GM21576 (cell line): ENCODE data around the gene HECTD1.

Experiments
- ATAC-seq: cut with Tn5 transposase; IDR thresholded peaks from one replicate; pipeline ENCODE4 v1.9.1; 2021; ENCODE audit warnings: mild to moderate bottlenecking, moderate library complexity; ENCODE audit not compliant: unreplicated experiment

Gene HECTD1

GRCh38 chr14:31161274-31161673 is 46.3 kb downstream of the HECTD1 start:
- ATAC-seq, result no peak

- no peak for ATAC-seq
Measured at GRCh38 chr14:31159682-31160296, 47.8 kb downstream of the HECTD1 start.

- no peak for ATAC-seq
Measured at GRCh38 chr14:31154956-31155355, 52.6 kb downstream of the HECTD1 start.

- no peak for ATAC-seq
Measured at GRCh38 chr14:31142455-31143087, 65.0 kb downstream of the HECTD1 start.

- ATAC-seq, result no peak
Measured at GRCh38 chr14:31139301-31139847, 68.2 kb downstream of the HECTD1 start.

- no peak for ATAC-seq
Measured at GRCh38 chr14:31138301-31138700, 69.3 kb downstream of the HECTD1 start.

- ATAC-seq, result no peak
Measured at GRCh38 chr14:31137214-31137889, 70.2 kb downstream of the HECTD1 start.

- ATAC-seq, result no peak
Measured at GRCh38 chr14:31133133-31133532, 74.5 kb downstream of the HECTD1 start.

GRCh38 chr14:31128601-31129526 is 78.7 kb downstream of the HECTD1 start:
- ATAC-seq, result no peak

GRCh38 chr14:31127690-31128089 is 79.9 kb downstream of the HECTD1 start:
- peak; percentile 59 for ATAC-seq

- ATAC-seq, result no peak
Measured at GRCh38 chr14:31126680-31127079, 80.9 kb downstream of the HECTD1 start.

GRCh38 chr14:31125231-31125630 is 82.4 kb downstream of the HECTD1 start:
- ATAC-seq, result no peak

GRCh38 chr14:31124197-31124596 is 83.4 kb downstream of the HECTD1 start:
- no peak for ATAC-seq

- no peak for ATAC-seq
Measured at GRCh38 chr14:31122921-31123320, 84.7 kb downstream of the HECTD1 start.

GRCh38 chr14:31122098-31122611 is 85.4 kb downstream of the HECTD1 start:
- ATAC-seq, result no peak

GRCh38 chr14:31118892-31119291 is 88.7 kb downstream of the HECTD1 start:
- no peak for ATAC-seq

- no peak for ATAC-seq
Measured at GRCh38 chr14:31113794-31114193, 93.8 kb downstream of the HECTD1 start.

GRCh38 chr14:31110872-31111271 is 96.7 kb downstream of the HECTD1 start:
- ATAC-seq, result no peak

GRCh38 chr14:31109257-31109656 is 98.3 kb downstream of the HECTD1 start:
- ATAC-seq, result no peak

GRCh38 chr14:31106768-31107167 is 100.8 kb downstream of the HECTD1 start:
- ATAC-seq, result no peak

- no peak for ATAC-seq
Measured at GRCh38 chr14:31097081-31097480, 110.5 kb downstream of the HECTD1 start.
